ENCODE data around the gene SORBS2. TPM values are rescaled to one million over a fixed set of nuclear protein-coding genes. Genes with fewer than 3 reads are reported as not detected.

Gene SORBS2
- total RNA-seq, 1 donor from 2014 or later, result 94.2 TPM

GRCh38 chr4:185679523-185679922 is 132.5 kb downstream of the SORBS2 start:
- peaks cover 31% of the 10 kb centered on the region for H3K36me3 Mint-ChIP-seq (ENCODE audit: insufficient read depth)
- DNase-seq (ENCODE audit: low spot score, unreplicated experiment), result no peak
- H3K4me3 Mint-ChIP-seq (ENCODE audit: low read depth), result no peak overlapping the region
- no peak overlapping the region for H3K27ac Mint-ChIP-seq
- H3K9me3 Mint-ChIP-seq (ENCODE audit: low read depth), result no peaks in the 10 kb centered on the region
- no peaks in the 10 kb centered on the region for H3K4me1 Mint-ChIP-seq (ENCODE audit: low read depth)
- no peaks in the 10 kb centered on the region for H3K27me3 Mint-ChIP-seq
- TF ChIP-seq, protein P1, sequence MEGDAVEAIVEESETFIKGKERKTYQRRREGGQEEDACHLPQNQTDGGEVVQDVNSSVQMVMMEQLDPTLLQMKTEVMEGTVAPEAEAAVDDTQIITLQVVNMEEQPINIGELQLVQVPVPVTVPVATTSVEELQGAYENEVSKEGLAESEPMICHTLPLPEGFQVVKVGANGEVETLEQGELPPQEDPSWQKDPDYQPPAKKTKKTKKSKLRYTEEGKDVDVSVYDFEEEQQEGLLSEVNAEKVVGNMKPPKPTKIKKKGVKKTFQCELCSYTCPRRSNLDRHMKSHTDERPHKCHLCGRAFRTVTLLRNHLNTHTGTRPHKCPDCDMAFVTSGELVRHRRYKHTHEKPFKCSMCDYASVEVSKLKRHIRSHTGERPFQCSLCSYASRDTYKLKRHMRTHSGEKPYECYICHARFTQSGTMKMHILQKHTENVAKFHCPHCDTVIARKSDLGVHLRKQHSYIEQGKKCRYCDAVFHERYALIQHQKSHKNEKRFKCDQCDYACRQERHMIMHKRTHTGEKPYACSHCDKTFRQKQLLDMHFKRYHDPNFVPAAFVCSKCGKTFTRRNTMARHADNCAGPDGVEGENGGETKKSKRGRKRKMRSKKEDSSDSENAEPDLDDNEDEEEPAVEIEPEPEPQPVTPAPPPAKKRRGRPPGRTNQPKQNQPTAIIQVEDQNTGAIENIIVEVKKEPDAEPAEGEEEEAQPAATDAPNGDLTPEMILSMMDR (IDR thresholded peaks at IDR 0.05; ENCODE audit: unreplicated experiment), result no peak

DNA sequence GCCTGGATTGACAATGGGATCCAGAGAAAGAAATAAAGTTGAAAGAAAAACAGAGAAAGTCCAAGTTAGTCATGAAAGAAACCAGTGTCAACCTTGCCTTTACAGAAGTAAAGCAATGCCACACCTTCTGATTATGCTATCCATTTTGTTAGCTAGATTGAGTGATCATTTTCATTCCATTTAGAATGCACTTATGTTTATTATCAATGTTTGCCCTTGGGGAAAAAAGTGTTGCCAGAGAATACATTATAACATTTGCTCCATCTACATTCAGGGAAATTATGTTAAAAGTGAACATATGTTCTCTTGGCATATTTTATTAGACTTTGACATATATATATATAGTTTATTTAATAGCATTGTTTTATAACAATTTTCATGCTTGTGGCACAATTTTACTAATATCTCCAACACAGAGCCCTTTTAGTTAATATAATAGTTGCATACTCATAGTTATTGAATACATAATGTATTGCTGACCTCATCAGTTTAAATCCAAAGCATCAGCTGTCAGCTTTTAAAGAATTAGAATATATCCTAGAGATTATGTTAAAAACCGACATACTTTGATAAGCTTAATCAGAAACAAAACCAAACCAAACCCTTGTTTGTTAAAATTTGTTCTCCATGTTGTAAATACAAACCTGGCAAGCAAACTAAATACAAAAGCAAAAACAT is 134.2 kb downstream of the SORBS2 start:
- no peak overlapping the region for H3K4me3 Mint-ChIP-seq (ENCODE audit: low read depth)
- H3K36me3 Mint-ChIP-seq (ENCODE audit: insufficient read depth), result peaks cover 33% of the 10 kb centered on the region
- DNase-seq (ENCODE audit: low spot score, unreplicated experiment), result no peak
- TF ChIP-seq, protein P1 (IDR thresholded peaks at IDR 0.05; ENCODE audit: unreplicated experiment), result no peak
- no peaks in the 10 kb centered on the region for H3K27me3 Mint-ChIP-seq
- no peaks in the 10 kb centered on the region for H3K9me3 Mint-ChIP-seq (ENCODE audit: low read depth)
- no peaks in the 10 kb centered on the region for H3K4me1 Mint-ChIP-seq (ENCODE audit: low read depth)
- H3K27ac Mint-ChIP-seq, result no peak overlapping the region

- no peaks in the 10 kb centered on the region for H3K27me3 Mint-ChIP-seq
- no peaks in the 10 kb centered on the region for H3K4me1 Mint-ChIP-seq (ENCODE audit: low read depth)
- no peak overlapping the region for H3K27ac Mint-ChIP-seq
- H3K4me3 Mint-ChIP-seq (ENCODE audit: low read depth), result no peak overlapping the region
- TF ChIP-seq, protein P1 (IDR thresholded peaks at IDR 0.05; ENCODE audit: unreplicated experiment), result no peak
- H3K36me3 Mint-ChIP-seq (ENCODE audit: insufficient read depth), result peaks cover 33% of the 10 kb centered on the region
- H3K9me3 Mint-ChIP-seq (ENCODE audit: low read depth), result no peaks in the 10 kb centered on the region
- no peak for DNase-seq (ENCODE audit: low spot score, unreplicated experiment)
Observed at GRCh38 chr4:185672618-185673017, 139.4 kb downstream of the SORBS2 start.

GRCh38 chr4:185672151-185672550 is 139.8 kb downstream of the SORBS2 start:
- H3K27me3 Mint-ChIP-seq, result no peaks in the 10 kb centered on the region
- H3K9me3 Mint-ChIP-seq (ENCODE audit: low read depth), result no peaks in the 10 kb centered on the region
- no peak for DNase-seq (ENCODE audit: low spot score, unreplicated experiment)
- TF ChIP-seq, protein P1 (IDR thresholded peaks at IDR 0.05; ENCODE audit: unreplicated experiment), result no peak
- no peak overlapping the region for H3K27ac Mint-ChIP-seq
- H3K36me3 Mint-ChIP-seq (ENCODE audit: insufficient read depth), result peaks cover 29% of the 10 kb centered on the region
- no peak overlapping the region for H3K4me3 Mint-ChIP-seq (ENCODE audit: low read depth)
- H3K4me1 Mint-ChIP-seq (ENCODE audit: low read depth), result no peaks in the 10 kb centered on the region

DNA sequence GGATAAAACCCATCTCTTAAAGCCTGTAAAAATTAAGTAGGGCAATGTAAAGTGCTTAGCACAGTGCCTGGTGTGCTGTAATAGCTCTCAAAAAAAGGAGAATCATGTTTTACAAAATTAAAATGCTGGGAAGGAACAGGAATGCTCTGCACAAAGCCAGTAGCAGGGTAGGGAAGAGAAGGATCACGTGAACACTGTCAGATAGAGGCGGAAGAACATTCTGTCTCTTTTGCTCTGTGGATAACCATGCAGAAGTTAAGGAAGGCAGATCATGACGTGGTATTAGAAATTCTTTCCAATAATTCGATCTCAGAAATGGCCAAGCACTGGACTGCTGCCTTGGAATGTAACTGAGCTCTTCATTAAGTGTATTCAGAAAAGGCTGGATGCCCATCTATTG is 140.5 kb downstream of the SORBS2 start:
- Mint-ChIP-seq H3K4me3 (ENCODE audit: low read depth) (no peak overlapping the region), H3K27ac (no peak overlapping the region), H3K27me3 (no peaks in the 10 kb centered on the region), H3K9me3 (ENCODE audit: low read depth) (no peaks in the 10 kb centered on the region), H3K36me3 (ENCODE audit: insufficient read depth) (peaks cover 22% of the 10 kb centered on the region), H3K4me1 (ENCODE audit: low read depth) (no peaks in the 10 kb centered on the region)
- TF ChIP-seq, protein P1 (IDR thresholded peaks at IDR 0.05; ENCODE audit: unreplicated experiment), result no peak
- no peak for DNase-seq (ENCODE audit: low spot score, unreplicated experiment)

Data from progenitor cell of endocrine pancreas (in vitro differentiated cells).